Pulmonary artery endothelial cell (primary cell): ENCODE measurements around the gene MAB21L2. TPM values are rescaled to one million over a fixed set of nuclear protein-coding genes. Genes with fewer than 3 reads are reported as not detected.

Experiments
- DNase-seq: peaks from one replicate; pipeline ENCODE4 v3.0.0-alpha.2; 2011; ENCODE audit warnings: low read depth, low spot score
- total RNA-seq: library from RNA; depleted of rRNA; stranded (reverse); fragments of >200 nt; gene quantifications from 2 replicates; pipeline ENCODE4 v1.2.3, GENCODE V29; 2014

MAB21L2 gene
- total RNA-seq, 1 donor from 2014 or later = 0.66 TPM

- DNase-seq = no peak
These were observed 19.0 kb downstream of the MAB21L2 start for GRCh38 chr4:150600812-150601445.

GRCh38 chr4:150609131-150609530 lies 27.2 kb downstream of the MAB21L2 start:
- DNase-seq = no peak

- DNase-seq = no peak
These were observed 37.1 kb downstream of the MAB21L2 start for GRCh38 chr4:150619042-150619441.

- no peak for DNase-seq
These were observed 42.1 kb downstream of the MAB21L2 start for GRCh38 chr4:150624055-150624454.

GRCh38 chr4:150625033-150625432 lies 43.1 kb downstream of the MAB21L2 start:
- DNase-seq = no peak

- DNase-seq = no peak
These were observed 46.1 kb downstream of the MAB21L2 start for GRCh38 chr4:150628073-150628472.

- no peak for DNase-seq
These were observed 50.7 kb downstream of the MAB21L2 start for GRCh38 chr4:150632639-150633038.
